GM23338 (cell line): Measurements from ENCODE around the gene KRTAP4-8. TPM values are rescaled to one million over a fixed set of nuclear protein-coding genes. Genes with fewer than 3 reads are reported as not detected.

Source experiments
- ATAC-seq: fragments of 200-7000 bp; cut with Tn5 transposase; 3 replicates; pipeline ENCODE4 v1.9.1; 2020
- DNase-seq: peaks from one replicate; pipeline ENCODE4 v3.0.0-alpha.2; 2015; ENCODE audit warnings: low spot score
- H2AFZ ChIP-seq: fragments of 200-600 bp; sonication (generic); 2 replicates; pipeline ENCODE4 v1.8.0; 2016; ENCODE audit warnings: antibody characterized with exemption, mild to moderate bottlenecking, moderate library complexity
- H3F3A ChIP-seq: fragments of 200-600 bp; sonication (generic); replicated peaks from 2 replicates; pipeline ENCODE4 v1.8.0; 2017; ENCODE audit warnings: antibody characterized with exemption, mixed run types, low read depth
- H3K27ac ChIP-seq: fragments of 200-600 bp; sonication (generic); 2 replicates; pipeline ENCODE4 v1.6.1; 2016; ENCODE audit warnings: low read depth
- H3K27me3 ChIP-seq: fragments of 200-600 bp; sonication (generic); 2 replicates; pipeline ENCODE4 v1.8.0; 2016; ENCODE audit warnings: mild to moderate bottlenecking, mixed run types, moderate library complexity; ENCODE audit not compliant: insufficient read depth
- H3K36me3 ChIP-seq: fragments of 200-600 bp; sonication (generic); 2 replicates; pipeline ENCODE4 v1.8.0; 2016; ENCODE audit warnings: mild to moderate bottlenecking; ENCODE audit not compliant: insufficient read depth
- H3K4me1 ChIP-seq: fragments of 200-600 bp; sonication (generic); 2 replicates; pipeline ENCODE4 v1.8.0; 2016; ENCODE audit warnings: mild to moderate bottlenecking, moderate library complexity; ENCODE audit not compliant: insufficient read depth
- H3K4me2 ChIP-seq: fragments of 200-600 bp; sonication (generic); 2 replicates; pipeline ENCODE4 v1.7.1; 2017; ENCODE audit warnings: mixed run types
- H3K4me3 ChIP-seq: fragments of 200-600 bp; sonication (generic); 2 replicates; pipeline ENCODE4 v1.6.1; 2016; ENCODE audit warnings: mixed run types
- H3K79me2 ChIP-seq: fragments of 200-600 bp; sonication (generic); replicated peaks from 2 replicates; pipeline ENCODE4 v1.8.0; 2017; ENCODE audit warnings: mild to moderate bottlenecking; ENCODE audit not compliant: insufficient read depth
- H3K9me2 ChIP-seq: fragments of 200-600 bp; sonication (generic); 2 replicates; pipeline ENCODE4 v1.8.0; 2017; ENCODE audit not compliant: insufficient read depth
- H4K20me1 ChIP-seq: fragments of 200-600 bp; sonication (generic); replicated peaks from 2 replicates; pipeline ENCODE4 v1.8.0; 2017; ENCODE audit warnings: mild to moderate bottlenecking; ENCODE audit not compliant: insufficient read depth
- H3K27ac Mint-ChIP-seq: 2 replicates; pipeline ENCODE4 v1.8.0; 2020; ENCODE audit warnings: inconsistent platforms, mild to moderate bottlenecking, moderate library complexity, mixed read lengths
- H3K27me3 Mint-ChIP-seq: 3 replicates; pipeline ENCODE4 v1.8.0; 2022; ENCODE audit warnings: low read depth, mild to moderate bottlenecking, moderate library complexity, mixed read lengths, inconsistent platforms; ENCODE audit not compliant: insufficient read depth, poor library complexity
- H3K36me3 Mint-ChIP-seq: 3 replicates; pipeline ENCODE4 v1.8.0; 2021; ENCODE audit warnings: low read depth, mild to moderate bottlenecking, inconsistent platforms, moderate library complexity, mixed read lengths
- H3K4me1 Mint-ChIP-seq: 3 replicates; pipeline ENCODE4 v1.8.0; 2020; ENCODE audit warnings: mild to moderate bottlenecking, inconsistent platforms, mixed read lengths
- H3K4me3 Mint-ChIP-seq: 3 replicates; pipeline ENCODE4 v1.8.0; 2021; ENCODE audit warnings: moderate library complexity, mild to moderate bottlenecking, inconsistent platforms, mixed read lengths
- H3K9me3 Mint-ChIP-seq: 3 replicates; pipeline ENCODE4 v1.8.0; 2020; ENCODE audit warnings: moderate library complexity, mild to moderate bottlenecking, inconsistent platforms, mixed read lengths
- NANOG ChIP-seq: IDR thresholded peaks from 2 replicates; pipeline ENCODE4 v1.6.1; 2016; ENCODE audit warnings: antibody characterized with exemption, borderline replicate concordance
- REST ChIP-seq: IDR thresholded peaks from one replicate; pipeline ENCODE4 v1.6.1; 2018; ENCODE audit warnings: antibody characterized with exemption; ENCODE audit not compliant: unreplicated experiment
- ZNF114 ChIP-seq: fragments of 250-450 bp; sonication (Bioruptor Pico); IDR thresholded peaks from 2 replicates; pipeline ENCODE4 v1.5.0; 2020; ENCODE audit warnings: mild to moderate bottlenecking, moderate library complexity
- ZNF331 ChIP-seq: fragments of 250-450 bp; sonication (Bioruptor Pico); IDR thresholded peaks from 2 replicates; pipeline ENCODE4 v1.5.0; 2020; ENCODE audit warnings: low read depth, mild to moderate bottlenecking, moderate library complexity
- polyA plus RNA-seq: library from polyadenylated mRNA; unstranded; fragments of >200 nt; fragmentation: Nextera tagmentation; extraction: Ambion mirVana; gene quantifications from 2 replicates; pipeline ENCODE4 v1.2.1, GENCODE V29; 2016
- total RNA-seq: library from RNA; depleted of rRNA; stranded (reverse); fragments of >200 nt; shearing (Covaris generic); gene quantifications from 2 replicates; pipeline ENCODE4 v1.2.3, GENCODE V29; 2014
- TF ChIP-seq, protein P1 (sequence below): IDR thresholded peaks from 2 replicates; pipeline ENCODE4 v1.6.1; 2016; ENCODE audit warnings: antibody characterized with exemption
- TF ChIP-seq, protein P2 (sequence below), 2 experiments: fragments of 200-600 bp in 1 of 2; sonication (generic) in 1 of 2; conservative IDR thresholded peaks; 2 replicates each; pipeline versions ENCODE4 v1.5.1 to v1.6.1; 2016 to 2017; ENCODE audit warnings: antibody characterized with exemption in 2 of 2, low read depth in 2 of 2, mild to moderate bottlenecking in 2 of 2, moderate library complexity in 1 of 2

Gene KRTAP4-8
- total and polyA plus RNA-seq, 2 experiments from 2014 or later: not detected

DNA sequence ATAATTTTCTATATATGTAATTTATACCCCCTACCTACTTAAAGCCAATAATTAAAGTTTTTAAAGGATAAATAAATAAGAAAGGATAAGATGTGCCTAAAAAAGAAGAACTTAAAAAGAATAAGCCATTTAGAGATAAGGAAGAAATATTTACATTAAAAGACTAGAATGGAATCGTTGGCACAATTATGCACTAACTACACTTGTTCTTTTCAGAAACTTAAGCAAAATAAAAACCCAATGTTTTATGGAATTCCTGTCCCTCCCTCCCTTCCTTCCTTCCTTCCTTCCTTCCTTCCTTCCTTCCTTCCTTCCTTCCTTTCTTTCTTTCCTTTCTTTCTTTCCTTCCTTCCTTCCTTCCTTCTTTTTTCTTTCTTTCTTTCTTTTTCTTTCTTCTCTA is 46.9 kb upstream of the KRTAP4-8 start (continued):
- no peak for TF ChIP-seq REST

DNA sequence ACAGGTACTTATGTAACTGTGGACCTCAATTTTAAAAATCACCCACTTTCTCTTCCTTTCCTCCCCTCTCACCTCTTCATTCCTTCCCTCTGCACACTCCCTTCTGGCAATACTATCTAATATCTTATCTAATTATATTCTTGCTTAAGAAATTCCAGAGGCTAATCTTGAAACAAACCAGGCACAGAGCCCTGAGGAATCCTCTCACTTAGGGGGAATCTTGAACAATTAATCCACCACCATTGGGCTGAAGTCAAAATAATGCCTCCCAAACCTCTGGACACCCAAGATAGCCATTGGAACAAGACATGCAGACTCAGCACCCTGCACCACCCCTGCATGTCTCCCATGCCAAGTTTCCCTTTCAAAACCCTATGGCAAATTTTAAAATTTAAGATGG is 43.4 kb upstream of the KRTAP4-8 start:
- Histone ChIP-seq H3K27ac (no peak overlapping the region), H3K4me3 (no peak overlapping the region), H3K27me3 (no peaks in the 10 kb centered on the region), H3K9me2 (0 out of 2 replicates have a peak, but pooled peaks cover 3% of the 10 kb centered on the region), H4K20me1 (no peaks in the 10 kb centered on the region), H2AFZ (no peak overlapping the region), H3F3A (no peaks in the 10 kb centered on the region), H3K79me2 (no peaks in the 10 kb centered on the region), H3K4me1 (no peaks in the 10 kb centered on the region), H3K4me2 (no peak overlapping the region), H3K36me3 (no peaks in the 10 kb centered on the region; the same call in 1 of the 2 replicates)
- no peaks in the 10 kb centered on the region for H3K27me3 Mint-ChIP-seq
- H3K36me3 Mint-ChIP-seq: peaks cover 28% of the 10 kb centered on the region
- no peak for DNase-seq
- TF ChIP-seq, protein P1, sequence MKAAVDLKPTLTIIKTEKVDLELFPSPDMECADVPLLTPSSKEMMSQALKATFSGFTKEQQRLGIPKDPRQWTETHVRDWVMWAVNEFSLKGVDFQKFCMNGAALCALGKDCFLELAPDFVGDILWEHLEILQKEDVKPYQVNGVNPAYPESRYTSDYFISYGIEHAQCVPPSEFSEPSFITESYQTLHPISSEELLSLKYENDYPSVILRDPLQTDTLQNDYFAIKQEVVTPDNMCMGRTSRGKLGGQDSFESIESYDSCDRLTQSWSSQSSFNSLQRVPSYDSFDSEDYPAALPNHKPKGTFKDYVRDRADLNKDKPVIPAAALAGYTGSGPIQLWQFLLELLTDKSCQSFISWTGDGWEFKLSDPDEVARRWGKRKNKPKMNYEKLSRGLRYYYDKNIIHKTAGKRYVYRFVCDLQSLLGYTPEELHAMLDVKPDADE: no peak
- TF ChIP-seq ZNF331 (CRISPR knock-in tag) (no peak), REST (no peak), ZNF114 (CRISPR knock-in tag) (no peak), NANOG (no peak)
- TF ChIP-seq, protein P2, sequence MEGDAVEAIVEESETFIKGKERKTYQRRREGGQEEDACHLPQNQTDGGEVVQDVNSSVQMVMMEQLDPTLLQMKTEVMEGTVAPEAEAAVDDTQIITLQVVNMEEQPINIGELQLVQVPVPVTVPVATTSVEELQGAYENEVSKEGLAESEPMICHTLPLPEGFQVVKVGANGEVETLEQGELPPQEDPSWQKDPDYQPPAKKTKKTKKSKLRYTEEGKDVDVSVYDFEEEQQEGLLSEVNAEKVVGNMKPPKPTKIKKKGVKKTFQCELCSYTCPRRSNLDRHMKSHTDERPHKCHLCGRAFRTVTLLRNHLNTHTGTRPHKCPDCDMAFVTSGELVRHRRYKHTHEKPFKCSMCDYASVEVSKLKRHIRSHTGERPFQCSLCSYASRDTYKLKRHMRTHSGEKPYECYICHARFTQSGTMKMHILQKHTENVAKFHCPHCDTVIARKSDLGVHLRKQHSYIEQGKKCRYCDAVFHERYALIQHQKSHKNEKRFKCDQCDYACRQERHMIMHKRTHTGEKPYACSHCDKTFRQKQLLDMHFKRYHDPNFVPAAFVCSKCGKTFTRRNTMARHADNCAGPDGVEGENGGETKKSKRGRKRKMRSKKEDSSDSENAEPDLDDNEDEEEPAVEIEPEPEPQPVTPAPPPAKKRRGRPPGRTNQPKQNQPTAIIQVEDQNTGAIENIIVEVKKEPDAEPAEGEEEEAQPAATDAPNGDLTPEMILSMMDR (conservative IDR thresholded peaks at IDR 0.05; ENCODE audit: low read depth in 2 of 2): no peak
- H3K4me1 Mint-ChIP-seq: no peaks in the 10 kb centered on the region
- ATAC-seq: no peak
- peaks cover 42% of the 10 kb centered on the region for H3K9me3 Mint-ChIP-seq
- H3K27ac Mint-ChIP-seq: no peak overlapping the region
- no peak overlapping the region for H3K4me3 Mint-ChIP-seq
